GM19372 (cell line): ENCODE results near the gene AXIN2.

Experiments
- ATAC-seq: cut with Tn5 transposase; IDR thresholded peaks from one replicate; pipeline ENCODE4 v1.9.1; 2021; ENCODE audit warnings: mild to moderate bottlenecking, low read depth, moderate library complexity; ENCODE audit not compliant: unreplicated experiment

AXIN2 gene

GRCh38 chr17:65584604-65585521 is 23.4 kb upstream of the AXIN2 start:
- ATAC-seq, result no peak

- ATAC-seq, result no peak
Observed at GRCh38 chr17:65583921-65584603, 22.6 kb upstream of the AXIN2 start.

DNA sequence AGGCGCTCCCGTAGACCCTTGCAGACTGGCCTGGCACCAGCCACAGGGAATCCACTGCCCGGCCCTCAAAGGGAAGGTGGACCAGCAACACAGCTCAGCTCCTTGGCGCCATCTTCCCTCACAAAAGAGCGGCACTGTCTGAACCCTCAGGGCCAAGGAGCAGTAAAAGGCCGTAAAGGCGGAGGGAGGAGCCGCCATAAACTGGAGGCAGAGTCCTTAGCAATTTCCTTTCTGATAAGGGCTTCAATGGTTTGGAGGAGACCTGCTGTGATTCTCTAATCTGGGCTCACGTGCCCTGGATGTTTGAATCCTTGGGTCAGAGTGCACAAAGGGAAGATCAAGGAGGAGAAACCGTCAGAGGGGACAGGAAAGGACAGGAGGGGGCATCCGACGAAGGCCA is 15.5 kb upstream of the AXIN2 start:
- ATAC-seq, result no peak

GRCh38 chr17:65573282-65573602 is 11.8 kb upstream of the AXIN2 start:
- no peak for ATAC-seq

- no peak for ATAC-seq
Observed at GRCh38 chr17:65572581-65573281, 11.3 kb upstream of the AXIN2 start.

GRCh38 chr17:65572186-65572580 is 10.7 kb upstream of the AXIN2 start:
- ATAC-seq, result no peak

GRCh38 chr17:65568918-65569317 is 7.5 kb upstream of the AXIN2 start:
- ATAC-seq, result no peak

DNA sequence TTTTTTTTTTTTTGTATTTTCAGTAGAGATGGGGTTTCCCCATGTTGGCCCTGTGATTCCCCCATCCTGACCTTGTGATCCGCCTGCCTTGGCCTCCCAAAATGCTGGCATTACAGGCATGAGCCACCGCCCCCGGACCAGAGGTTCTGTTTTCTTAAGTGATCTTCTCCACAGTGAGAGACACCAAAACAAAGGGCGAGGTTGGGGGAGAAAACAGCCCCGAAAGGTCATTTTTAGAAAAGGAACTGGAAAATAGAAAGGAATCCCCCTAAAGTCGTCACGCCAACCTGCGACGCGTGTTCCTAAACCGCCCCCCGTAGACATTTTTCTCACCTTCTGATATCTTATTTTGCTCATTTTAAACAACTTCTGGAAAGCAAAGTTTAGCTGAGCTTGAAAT is 6.1 kb upstream of the AXIN2 start:
- no peak for ATAC-seq

- no peak for ATAC-seq
Observed at GRCh38 chr17:65565559-65565958, 4.1 kb upstream of the AXIN2 start.

GRCh38 chr17:65564793-65565192 is 3.3 kb upstream of the AXIN2 start:
- no peak for ATAC-seq

- ATAC-seq, result no peak
Observed at GRCh38 chr17:65562206-65562531, 721 bp upstream of the AXIN2 start.

DNA sequence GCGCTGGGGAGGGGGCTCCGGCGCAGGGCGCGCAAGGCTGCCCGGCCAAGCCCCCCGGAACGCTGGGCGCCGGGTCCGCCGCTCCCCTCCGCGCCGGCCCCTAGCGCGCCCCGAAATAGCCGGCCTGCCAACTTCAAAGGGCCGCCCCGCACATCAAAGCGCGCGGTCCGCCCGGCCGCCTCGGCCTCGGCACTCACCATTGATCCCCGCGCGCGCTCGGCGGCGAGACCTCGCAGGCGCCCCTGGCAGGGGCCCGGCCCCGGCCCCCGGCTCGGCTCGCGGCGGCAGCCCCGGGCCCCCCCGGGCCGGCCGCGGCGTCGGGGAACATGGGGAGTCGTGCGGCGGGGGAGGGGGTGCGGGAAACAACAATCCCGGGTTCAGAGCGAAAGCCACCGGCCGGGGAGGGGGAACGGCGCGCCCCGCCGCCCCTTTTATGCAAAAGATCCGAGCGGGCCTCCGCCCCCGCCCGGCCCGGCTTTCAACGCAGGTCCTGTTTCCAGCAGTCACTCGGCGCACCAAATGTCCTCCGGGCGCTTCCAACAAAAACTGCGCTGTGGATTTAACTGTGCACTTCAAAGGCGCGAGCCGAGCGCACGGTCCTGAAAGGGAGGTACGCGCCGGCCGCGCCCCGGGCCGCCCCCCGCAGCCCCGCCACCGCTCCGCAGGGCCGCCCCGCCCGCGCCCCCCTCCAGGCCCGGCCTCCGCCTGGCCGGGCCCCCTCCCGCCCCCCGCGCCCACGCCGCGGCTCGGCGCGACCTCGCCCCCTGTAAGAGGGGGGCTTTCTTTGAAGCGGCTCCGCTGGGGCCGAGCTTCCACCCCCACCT is 608 bp downstream of the AXIN2 start:
- peak; percentile 37 for ATAC-seq

- no peak for ATAC-seq
Observed at GRCh38 chr17:65559804-65560627, 1.4 kb downstream of the AXIN2 start.

DNA sequence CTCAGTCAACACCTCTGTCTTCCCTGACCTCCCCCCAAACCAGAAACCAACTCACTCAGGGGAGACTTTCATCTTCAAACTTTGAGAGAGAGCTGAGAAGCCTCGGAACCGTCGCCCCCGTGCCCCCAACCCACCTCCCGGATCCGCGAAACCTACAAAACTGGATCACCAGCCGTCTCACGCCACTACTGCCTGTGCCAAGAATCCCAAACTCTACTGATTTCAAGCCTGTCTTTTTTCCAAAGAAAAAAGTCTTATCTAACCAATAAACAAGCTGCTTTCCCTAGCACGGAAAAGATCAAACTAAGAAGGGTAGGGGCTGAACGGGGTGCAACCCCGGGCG is 2.0 kb downstream of the AXIN2 start:
- no peak for ATAC-seq

- no peak for ATAC-seq
Observed at GRCh38 chr17:65558683-65559460, 2.6 kb downstream of the AXIN2 start.

DNA sequence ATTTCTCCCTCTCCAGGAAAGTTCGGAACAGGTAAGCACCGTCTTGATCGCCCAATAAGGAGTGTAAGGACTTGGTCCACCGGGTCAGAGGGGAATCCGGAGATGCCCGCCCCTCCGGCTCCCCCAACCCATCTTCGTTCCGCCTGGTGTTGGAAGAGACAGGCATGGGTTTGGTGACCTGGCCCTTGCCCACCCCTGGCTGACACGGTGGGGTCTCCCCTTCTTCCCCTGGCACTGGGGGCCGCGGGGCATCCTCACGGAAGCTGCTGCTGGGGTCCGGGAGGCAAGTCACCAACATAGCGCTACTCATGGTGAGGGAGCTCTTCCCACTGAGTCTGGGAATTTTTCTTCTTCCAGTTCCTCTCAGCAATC is 3.2 kb downstream of the AXIN2 start:
- ATAC-seq, result no peak

DNA sequence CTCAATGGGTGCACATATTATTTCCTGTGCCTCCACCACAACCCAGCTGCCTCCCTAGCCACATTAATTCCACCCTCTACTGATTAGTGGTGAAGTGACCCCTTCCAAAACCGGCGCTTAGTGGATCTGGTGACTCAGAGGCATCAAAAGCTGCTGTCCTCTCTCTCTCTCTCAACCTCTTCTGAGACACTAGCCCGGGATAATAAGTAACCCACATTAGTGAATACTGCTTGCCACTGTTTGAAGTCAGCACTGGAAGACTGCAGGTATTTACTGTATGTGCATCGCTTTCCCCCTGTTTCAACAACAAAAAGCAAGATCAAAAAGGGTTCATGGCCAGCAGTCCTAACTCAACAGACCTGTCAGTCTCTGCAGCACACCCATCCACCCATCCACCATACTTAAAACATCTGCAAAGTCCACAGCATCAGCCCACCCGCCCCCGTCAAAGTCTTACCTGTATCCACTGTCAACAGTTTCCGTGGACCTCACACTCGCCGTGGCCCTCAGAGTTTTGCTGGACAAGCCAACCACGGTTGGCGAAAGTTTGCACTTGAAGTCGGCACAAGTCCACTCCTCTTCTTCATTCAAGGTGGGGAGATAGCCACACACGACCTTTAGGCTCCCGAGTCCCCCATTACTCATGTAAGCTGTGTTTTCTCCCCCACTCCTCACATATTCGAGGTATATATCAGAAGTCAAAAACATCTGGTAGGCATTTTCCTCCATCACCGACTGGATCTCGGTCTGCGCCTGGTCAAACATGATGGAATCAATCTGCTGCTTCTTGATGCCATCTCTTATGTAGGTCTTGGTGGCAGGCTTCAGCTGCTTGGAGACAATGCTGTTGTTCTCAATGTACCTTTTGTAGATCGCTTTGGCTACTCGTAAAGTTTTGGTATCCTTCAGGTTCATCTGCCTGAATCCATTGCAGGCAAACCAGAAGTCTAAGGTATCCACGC is 3.8 kb downstream of the AXIN2 start:
- no peak for ATAC-seq

DNA sequence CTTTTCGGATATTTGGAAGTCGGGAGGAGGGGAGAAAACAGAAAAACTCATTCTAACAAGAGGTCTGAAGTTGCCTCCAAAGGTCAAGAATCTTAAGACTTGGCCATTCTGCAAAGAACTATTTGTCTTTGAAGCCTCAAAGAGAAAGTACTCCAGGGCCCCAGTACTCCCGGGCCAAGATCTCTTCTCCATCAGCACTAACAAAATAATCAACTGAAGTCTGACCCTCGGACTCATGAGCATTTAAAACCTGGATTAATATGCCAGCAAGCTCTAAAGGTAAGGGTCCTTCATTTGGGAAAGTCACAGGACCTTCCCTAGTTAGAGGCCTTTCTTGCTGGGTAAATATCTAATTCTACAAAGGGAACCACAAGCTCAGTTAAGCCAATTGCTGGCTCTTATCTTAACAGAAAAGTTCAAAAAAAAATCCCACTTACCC is 4.5 kb downstream of the AXIN2 start:
- ATAC-seq, result no peak
